B cell (primary cell): ENCODE measurements around the gene ADM5. TPM values are rescaled to one million over a fixed set of nuclear protein-coding genes. Genes with fewer than 3 reads are reported as not detected.

Experiments used
- ATAC-seq: fragments of 200-7000 bp; cut with Tn5 transposase; one replicate; pipeline ENCODE4 v1.10.0; 2021; ENCODE audit warnings: low read depth, mild to moderate bottlenecking, moderate number of reproducible peaks, moderate library complexity
- CTCF ChIA-PET: fragments of 350-600 bp; sonication (Branson Sonifier 250); formaldehyde crosslinking; loops from one replicate; lab custom pipeline; 2021; ENCODE audit warnings: antibody characterized with exemption, inconsistent platforms; lab: Charles Lee
- POLR2A ChIA-PET: fragments of 350-600 bp; sonication (Branson Sonifier 250); formaldehyde crosslinking; loops from one replicate; lab custom pipeline; 2021; ENCODE audit warnings: antibody characterized with exemption; lab: Charles Lee
- DNase-seq: peaks from one replicate; pipeline ENCODE4 v3.0.0; 2013
- H2AFZ ChIP-seq: 2 replicates; pipeline ENCODE4 v1.6.1; 2012; ENCODE audit warnings: mild to moderate bottlenecking, low read depth, low read length; ENCODE audit not compliant: insufficient read depth, poor library complexity, severe bottlenecking
- H3K27ac ChIP-seq, 2 donors: 1 replicate in 1 of 2; 2 replicates in 1 of 2; pipeline ENCODE4 v1.5.1; 2012 to 2013; ENCODE audit warnings: low read length in 2 of 2, mild to moderate bottlenecking in 2 of 2, moderate library complexity in 1 of 2
- H3K27me3 ChIP-seq, 4 experiments: fragments of 200-600 bp in 1 of 4; sonication (generic) in 1 of 4; replicated peaks in 1 of 4; 1 replicate in 2 of 4; 2 replicates in 2 of 4; pipeline versions ENCODE4 v1.6.1 to v1.7.0; 2013 to 2016; ENCODE audit warnings: low read length in 3 of 4, mild to moderate bottlenecking in 2 of 4, mixed read lengths in 1 of 4, moderate library complexity in 1 of 4; ENCODE audit not compliant: insufficient read depth in 4 of 4, control insufficient read depth in 3 of 4; ENCODE audit errors: control extremely low read depth in 1 of 4
- H3K36me3 ChIP-seq, 2 experiments: replicated peaks in 1 of 2; 1 replicate in 1 of 2; 2 replicates in 1 of 2; pipeline versions ENCODE4 v1.6.1 to v1.7.1; 2013; ENCODE audit warnings: low read length in 1 of 2; ENCODE audit not compliant: insufficient read depth in 2 of 2, control insufficient read depth in 1 of 2; ENCODE audit errors: control extremely low read depth in 1 of 2, extremely low read depth in 1 of 2
- H3K4me1 ChIP-seq, 2 donors: fragments of 200-600 bp in 1 of 2; sonication (generic) in 1 of 2; 1 replicate in 1 of 2; 2 replicates in 1 of 2; pipeline versions ENCODE4 v1.5.1 to v1.6.1; 2013 to 2017; ENCODE audit warnings: low read length in 2 of 2; ENCODE audit not compliant: control insufficient read depth in 2 of 2, insufficient read depth in 2 of 2
- H3K4me2 ChIP-seq: replicated peaks from 2 replicates; pipeline ENCODE3; 2012; ENCODE audit warnings: mild to moderate bottlenecking, low read depth, low read length; ENCODE audit not compliant: poor library complexity, severe bottlenecking
- H3K4me3 ChIP-seq, 5 experiments: fragments of 200-600 bp in 1 of 5; sonication (generic) in 1 of 5; 1 replicate in 3 of 5; 2 replicates in 2 of 5; pipeline versions ENCODE4 v1.5.1 to v1.7.0; 2011 to 2016; ENCODE audit warnings: low read length in 4 of 5, mild to moderate bottlenecking in 4 of 5, low read depth in 2 of 5, control low read depth in 1 of 5, moderate library complexity in 1 of 5; ENCODE audit not compliant: insufficient read depth in 1 of 5; ENCODE audit errors: control extremely low read depth in 1 of 5, extremely low read depth in 1 of 5
- H3K79me2 ChIP-seq: fragments of 200-600 bp; sonication (generic); one replicate; pipeline ENCODE4 v1.6.0; 2016; ENCODE audit warnings: low read length; ENCODE audit not compliant: control insufficient read depth, insufficient read depth
- H3K9ac ChIP-seq: fragments of 200-600 bp; sonication (generic); 2 replicates; pipeline ENCODE4 v1.6.1; 2017; ENCODE audit warnings: mild to moderate bottlenecking, low read length, moderate library complexity
- H3K9me3 ChIP-seq, 3 donors: one replicate each; pipeline versions ENCODE4 v1.6.1 to v1.7.1; 2013; ENCODE audit warnings: low read length in 2 of 3; ENCODE audit not compliant: control insufficient read depth in 2 of 3, insufficient read depth in 1 of 3; ENCODE audit errors: control extremely low read depth in 1 of 3
- H4K20me1 ChIP-seq: 2 replicates; pipeline ENCODE4 v1.6.0; 2012; ENCODE audit warnings: mild to moderate bottlenecking, low read length; ENCODE audit not compliant: insufficient read depth, control insufficient read depth, poor library complexity, severe bottlenecking
- H3K27ac Mint-ChIP-seq: one replicate; pipeline ENCODE4 v1.8.0; 2021; ENCODE audit warnings: mixed read lengths
- H3K27me3 Mint-ChIP-seq: one replicate; pipeline ENCODE4 v1.8.0; 2021; ENCODE audit warnings: mixed read lengths
- H3K4me1 Mint-ChIP-seq: one replicate; pipeline ENCODE4 v1.8.0; 2021; ENCODE audit warnings: mixed read lengths
- H3K4me3 Mint-ChIP-seq: one replicate; pipeline ENCODE4 v1.8.0; 2021; ENCODE audit warnings: mixed read lengths
- H3K9me3 Mint-ChIP-seq: one replicate; pipeline ENCODE4 v1.8.0; 2022; ENCODE audit warnings: mixed read lengths; ENCODE audit not compliant: insufficient read depth
- CTCF ChIP-seq: fragments of 200-600 bp; IDR thresholded peaks from one replicate; pipeline ENCODE4 v1.8.0; 2022; ENCODE audit warnings: antibody characterized with exemption, mild to moderate bottlenecking
- EZH2 ChIP-seq: IDR thresholded peaks from 2 replicates; pipeline ENCODE4 v1.6.1; 2012; ENCODE audit warnings: borderline replicate concordance, low read depth, mild to moderate bottlenecking, moderate library complexity, low read length; ENCODE audit not compliant: insufficient read depth, poor library complexity, severe bottlenecking
- WGBS: methylation state at CpG from one replicate; pipeline ENCODE4 v1.1.5; 2013; ENCODE audit warnings: missing lambda C conversion rate; ENCODE audit not compliant: insufficient coverage; 5-methylcytosine and 5-hydroxymethylcytosine counted together
- intact Hi-C: fragments of 100-400 bp; cut with micrococcal nuclease; formaldehyde crosslinking; loops from one replicate; pipeline ENCODE4 v1.10.0; 2022
- polyA plus RNA-seq: library from polyadenylated mRNA; depleted of rRNA; stranded (reverse); fragments of >200 nt; gene quantifications from 2 replicates; pipeline ENCODE4 v1.2.3, GENCODE V29; 2012
- total RNA-seq, 2 donors: library from RNA; stranded (reverse); fragments of 120-200 nt in 1 of 2; gene quantifications; 1 replicate in 1 of 2; 2 replicates in 1 of 2; pipeline versions ENCODE4 v1.2.3 to v1.2.4, GENCODE V29; 2013 to 2022

The ADM5 gene
- total and polyA plus RNA-seq, 2 donors (not counting 1 experiment from before 2014, with no cell fraction given) = 5.6 to 8.4 TPM

GRCh38 chr19:49677901-49678674 lies 11.3 kb upstream of the ADM5 start:
- Histone ChIP-seq H3K9me3 (peaks cover 0 to 5% (median 0%) of the 10 kb centered on the region in 3 donors), H3K4me3 (peak overlapping the region; percentile 28 to 98 (median 97)), H3K27me3 (no peaks in the 10 kb centered on the region), H2AFZ (peak overlapping the region; percentile 81), H3K4me1 (peaks cover 36 to 66% of the 10 kb centered on the region in 2 donors), H3K27ac (peak overlapping the region; percentile 93 to 98), H4K20me1 (peaks cover 55% of the 10 kb centered on the region), H3K79me2 (peaks cover 52% of the 10 kb centered on the region), H3K36me3 (peaks cover 0 to 24% of the 10 kb centered on the region in 2 experiments), H3K9ac (peak overlapping the region; percentile 92), H3K4me2 (peak overlapping the region; percentile 87)
- Mint-ChIP-seq H3K4me1 (peaks cover 58% of the 10 kb centered on the region), H3K4me3 (peak overlapping the region; percentile 85), H3K27me3 (no peaks in the 10 kb centered on the region), H3K27ac (peak overlapping the region; percentile 92), H3K9me3 (no peaks in the 10 kb centered on the region)
- ChIA-PET CTCF (interaction anchor here (0.6 to 6.5 kb wide), 20 partner anchors 10 to 1086 kb away, joined by 3 to 50 read pairs (median 4); partner anchors contain the start of genes ADM5, BCL2L12, FLT3LG and IRF3), POLR2A (interaction anchor here (0.6 to 6.7 kb wide), 6 partner anchors 13 to 198 kb away, joined by 3 to 53 read pairs (median 8); partner anchors contain the start of genes RRAS and SCAF1)
- TF ChIP-seq CTCF (peak; percentile 76), EZH2 (no peak)
- intact Hi-C loops = loop anchor here (1.0 to 10.0 kb wide), 6 partner anchors 38 to 563 kb away; partner anchors contain the start of genes C19orf73, FLT3LG, FUZ and LIN7B
- WGBS = 3% methylated on average over 14 of the region's 21 CpGs
- DNase-seq (peak; percentile 87), ATAC-seq (no peak)
